ENCODE results near the gene TMEM219.
A peak's percentile ranks its signal among the peaks of the same experiment; 100 is the strongest.

Gene TMEM219

DNA sequence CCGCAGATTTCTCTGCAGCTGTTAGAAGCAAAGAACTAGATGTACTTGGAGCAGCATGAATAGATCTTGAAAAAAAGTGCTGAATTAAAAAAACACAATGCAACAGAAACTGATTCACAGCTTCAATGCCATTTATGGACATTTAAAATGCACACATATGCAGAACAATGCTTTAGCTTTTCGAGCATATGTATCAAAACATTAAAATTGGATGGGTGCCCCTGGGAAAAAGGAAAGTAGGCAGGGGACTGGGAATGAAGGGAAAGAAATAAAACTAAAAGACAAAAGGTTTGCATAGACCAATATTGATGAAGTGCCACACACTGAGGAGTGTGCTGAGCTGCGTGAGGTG lies 40.9 kb upstream of the TMEM219 start:
- no peak for DNase-seq (ENCODE audit: low read depth in 2 of 2)
- TF ChIP-seq, protein P1, sequence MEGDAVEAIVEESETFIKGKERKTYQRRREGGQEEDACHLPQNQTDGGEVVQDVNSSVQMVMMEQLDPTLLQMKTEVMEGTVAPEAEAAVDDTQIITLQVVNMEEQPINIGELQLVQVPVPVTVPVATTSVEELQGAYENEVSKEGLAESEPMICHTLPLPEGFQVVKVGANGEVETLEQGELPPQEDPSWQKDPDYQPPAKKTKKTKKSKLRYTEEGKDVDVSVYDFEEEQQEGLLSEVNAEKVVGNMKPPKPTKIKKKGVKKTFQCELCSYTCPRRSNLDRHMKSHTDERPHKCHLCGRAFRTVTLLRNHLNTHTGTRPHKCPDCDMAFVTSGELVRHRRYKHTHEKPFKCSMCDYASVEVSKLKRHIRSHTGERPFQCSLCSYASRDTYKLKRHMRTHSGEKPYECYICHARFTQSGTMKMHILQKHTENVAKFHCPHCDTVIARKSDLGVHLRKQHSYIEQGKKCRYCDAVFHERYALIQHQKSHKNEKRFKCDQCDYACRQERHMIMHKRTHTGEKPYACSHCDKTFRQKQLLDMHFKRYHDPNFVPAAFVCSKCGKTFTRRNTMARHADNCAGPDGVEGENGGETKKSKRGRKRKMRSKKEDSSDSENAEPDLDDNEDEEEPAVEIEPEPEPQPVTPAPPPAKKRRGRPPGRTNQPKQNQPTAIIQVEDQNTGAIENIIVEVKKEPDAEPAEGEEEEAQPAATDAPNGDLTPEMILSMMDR (IDR thresholded peaks at IDR 0.05; ENCODE audit: low read depth, low read length): no peak
- H3K4me3 ChIP-seq (replicated peaks in 1 of 2; ENCODE audit: low read depth in 2 of 2, low read length in 2 of 2): no peak overlapping the region

DNA sequence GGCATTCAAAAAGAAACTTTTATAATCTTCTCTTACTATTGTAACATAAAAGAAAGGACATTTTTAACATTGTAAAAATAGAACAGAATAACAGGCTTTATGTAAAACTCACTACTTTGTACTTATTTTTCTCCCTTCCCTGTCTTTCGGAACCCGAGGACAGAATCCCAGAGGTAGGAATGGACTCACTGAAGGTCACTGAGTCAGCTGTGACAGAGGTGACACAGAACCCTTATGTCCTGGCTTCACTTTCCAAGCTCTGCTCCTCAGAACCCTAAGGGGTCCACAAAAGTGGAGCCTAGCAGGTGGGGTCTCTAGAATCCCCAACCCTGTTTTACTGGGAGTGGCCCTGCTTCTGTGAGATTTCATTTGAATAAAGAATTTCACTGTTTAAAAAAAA lies 39.6 kb upstream of the TMEM219 start:
- H3K4me3 ChIP-seq (replicated peaks in 1 of 2; ENCODE audit: low read depth in 2 of 2, low read length in 2 of 2): no peak overlapping the region
- TF ChIP-seq, protein P1 (IDR thresholded peaks at IDR 0.05; ENCODE audit: low read depth, low read length): no peak
- no peak for DNase-seq (ENCODE audit: low read depth in 2 of 2)

- no peak overlapping the region for H3K4me3 ChIP-seq (replicated peaks in 1 of 2; ENCODE audit: low read depth in 2 of 2, low read length in 2 of 2)
- DNase-seq (ENCODE audit: low read depth in 2 of 2): no peak
- TF ChIP-seq, protein P1 (IDR thresholded peaks at IDR 0.05; ENCODE audit: low read depth, low read length): no peak
These were observed 38.8 kb upstream of the TMEM219 start for GRCh38 chr16:29922986-29923501.

GRCh38 chr16:29925105-29925756 lies 36.6 kb upstream of the TMEM219 start:
- TF ChIP-seq, protein P1 (IDR thresholded peaks at IDR 0.05; ENCODE audit: low read depth, low read length): no peak
- peak overlapping the region; percentile 78 to 94 for H3K4me3 ChIP-seq (replicated peaks in 1 of 2; ENCODE audit: low read depth in 2 of 2, low read length in 2 of 2)
- DNase-seq (ENCODE audit: low read depth in 2 of 2): peak in 1 of 2 donors; percentile 29

DNA sequence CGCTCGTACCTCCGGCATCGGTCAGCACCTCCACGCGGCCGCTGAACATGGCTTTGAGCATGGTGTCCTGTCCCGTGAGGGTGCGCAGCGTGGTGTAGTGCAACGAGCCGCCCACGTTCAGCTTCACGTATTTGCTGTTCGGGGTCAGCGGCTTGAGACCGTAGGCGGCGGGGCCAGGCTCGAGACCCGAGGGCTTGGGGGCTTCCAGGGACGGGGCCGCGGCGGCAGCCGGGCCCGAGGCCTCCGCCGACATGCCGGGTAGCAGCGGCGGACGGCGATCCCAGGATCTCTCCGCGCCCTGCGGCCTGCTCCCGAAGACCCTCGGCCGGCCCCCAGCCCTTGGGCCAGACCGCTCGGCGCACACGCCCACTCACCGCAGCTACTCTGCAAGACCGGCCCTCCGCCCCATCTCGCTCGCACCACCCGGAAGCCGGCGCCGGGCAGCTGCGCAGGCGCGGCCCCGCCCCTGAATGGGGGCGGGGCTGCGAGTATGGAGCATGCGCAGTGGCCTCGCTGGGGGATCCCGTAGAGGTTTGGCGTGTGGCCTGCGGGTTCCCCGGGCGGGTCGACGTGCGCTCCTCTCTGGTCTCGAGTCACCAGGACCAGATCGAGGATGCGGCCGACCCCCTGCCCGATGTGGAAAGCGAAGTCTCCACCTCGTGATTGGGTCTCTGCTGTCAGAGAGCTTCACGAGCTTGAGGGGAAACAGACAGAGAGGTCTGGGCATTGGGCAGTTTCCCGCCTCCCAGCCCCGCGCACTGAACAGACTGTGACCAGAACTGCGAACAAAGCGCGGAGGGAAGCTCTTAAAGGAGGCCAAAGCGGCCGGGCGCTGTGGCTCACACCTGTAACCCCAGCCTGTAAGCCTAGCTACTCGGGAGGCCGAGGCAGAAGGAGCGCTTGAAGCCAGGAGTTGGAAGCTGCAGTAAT lies 35.8 kb upstream of the TMEM219 start, which contains the start of gene KCTD13:
Gene KCTD13, minus strand, starts transcription at position 446 of the 930 bp plus-strand sequence. Its CDS starts 193 bp downstream, at position 253.
- TF ChIP-seq, protein P1 (IDR thresholded peaks at IDR 0.05; ENCODE audit: low read depth, low read length): no peak
- peak; percentile 76 to 85 for DNase-seq (ENCODE audit: low read depth in 2 of 2)
- H3K4me3 ChIP-seq (replicated peaks in 1 of 2; ENCODE audit: low read depth in 2 of 2, low read length in 2 of 2): peak within 1 kb of the TSS; percentile 78 to 94

- peak overlapping the region; percentile 78 to 94 for H3K4me3 ChIP-seq (replicated peaks in 1 of 2; ENCODE audit: low read depth in 2 of 2, low read length in 2 of 2)
- no peak for DNase-seq (ENCODE audit: low read depth in 2 of 2)
- TF ChIP-seq, protein P1 (IDR thresholded peaks at IDR 0.05; ENCODE audit: low read depth, low read length): no peak
These were observed 35.2 kb upstream of the TMEM219 start for GRCh38 chr16:29926711-29927052.
